Measurements from ENCODE around the gene RERE. TPM values are rescaled to one million over a fixed set of nuclear protein-coding genes. Genes with fewer than 3 reads are reported as not detected.

RERE gene
- total RNA-seq, 4 donors from 2014 or later = 86.4 to 111 (median 103) TPM

GRCh38 chr1:8687039-8687438, 130.4 kb downstream of the RERE start:
- Histone ChIP-seq H3K36me3 (no peaks in the 10 kb centered on the region), H3K27me3 (no peaks in the 10 kb centered on the region), H3K4me1 (peaks cover 0 to 16% (median 8%) of the 10 kb centered on the region in 4 donors), H3K9me3 (peaks cover 0 to 3% (median 0%) of the 10 kb centered on the region in 4 donors), H3K27ac (peak overlapping the region in 3 of 4 donors; percentile 3 to 53 (median 41)), H3K4me3 (no peak overlapping the region)
- no peak for DNase-seq (ENCODE audit: low spot score in 2 of 2)
- TF ChIP-seq EP300 (IDR thresholded peaks at IDR 0.05) (no peak), CTCF (IDR thresholded peaks at IDR 0.05) (no peak), POLR2A (IDR thresholded peaks at IDR 0.05) (no peak)
- WGBS, 2 donors = 11 to 12% methylated on average over 4 of the region's 4 CpGs

GRCh38 chr1:8685463-8685862, 132.0 kb downstream of the RERE start:
- no peaks in the 10 kb centered on the region for H3K27me3 ChIP-seq

GRCh38 chr1:8684590-8684989, 132.8 kb downstream of the RERE start:
- no peak overlapping the region for H3K4me3 ChIP-seq
- H3K27me3 ChIP-seq = no peaks in the 10 kb centered on the region
- TF ChIP-seq EP300 (IDR thresholded peaks at IDR 0.05) = no peak
- no peak for TF ChIP-seq POLR2A (IDR thresholded peaks at IDR 0.05)
- TF ChIP-seq CTCF (IDR thresholded peaks at IDR 0.05) = no peak
- H3K36me3 ChIP-seq = no peaks in the 10 kb centered on the region
- peaks cover 0 to 26% (median 8%) of the 10 kb centered on the region in 4 donors for H3K4me1 ChIP-seq
- 93 to 100% methylated on average over 1 of the region's 1 CpG for WGBS, 2 donors
- no peaks in the 10 kb centered on the region for H3K9me3 ChIP-seq
- no peak for DNase-seq (ENCODE audit: low spot score in 2 of 2)
- H3K27ac ChIP-seq = no peak overlapping the region

More at GRCh38 chr1:8685463-8685862, 132.0 kb downstream of the RERE start:
- Histone ChIP-seq H3K36me3 (no peaks in the 10 kb centered on the region), H3K27ac (no peak overlapping the region), H3K4me1 (peaks cover 0 to 20% (median 8%) of the 10 kb centered on the region in 4 donors), H3K9me3 (peaks cover 0 to 3% (median 0%) of the 10 kb centered on the region in 4 donors), H3K4me3 (no peak overlapping the region)
- DNase-seq (ENCODE audit: low spot score in 2 of 2) = no peak
- 82 to 86% methylated on average over 8 of the region's 8 CpGs for WGBS, 2 donors
- TF ChIP-seq CTCF (IDR thresholded peaks at IDR 0.05) (no peak), POLR2A (IDR thresholded peaks at IDR 0.05) (no peak), EP300 (IDR thresholded peaks at IDR 0.05) (no peak)

GRCh38 chr1:8682573-8682972, 134.9 kb downstream of the RERE start:
- H3K36me3 ChIP-seq = no peaks in the 10 kb centered on the region
- 97% methylated on average over 4 of the region's 4 CpGs for WGBS, 2 donors
- no peak for TF ChIP-seq CTCF (IDR thresholded peaks at IDR 0.05)
- TF ChIP-seq POLR2A (IDR thresholded peaks at IDR 0.05) = no peak
- TF ChIP-seq EP300 (IDR thresholded peaks at IDR 0.05) = no peak
- H3K27me3 ChIP-seq = no peaks in the 10 kb centered on the region
- no peak for DNase-seq (ENCODE audit: low spot score in 2 of 2)
- no peak overlapping the region for H3K27ac ChIP-seq
- H3K4me3 ChIP-seq = no peak overlapping the region
- peaks cover 0 to 33% (median 5%) of the 10 kb centered on the region in 4 donors for H3K4me1 ChIP-seq
- H3K9me3 ChIP-seq = no peaks in the 10 kb centered on the region

- WGBS, 2 donors = 84 to 96% methylated on average over 1 of the region's 1 CpG
- no peak overlapping the region for H3K27ac ChIP-seq
- H3K4me1 ChIP-seq = peaks cover 0 to 26% (median 2%) of the 10 kb centered on the region in 4 donors
Observed at GRCh38 chr1:8681911-8682310, 135.5 kb downstream of the RERE start.

More at GRCh38 chr1:8681911-8682310, 135.5 kb downstream of the RERE start:
- H3K4me3 ChIP-seq = no peak overlapping the region
- H3K36me3 ChIP-seq = no peaks in the 10 kb centered on the region
- no peaks in the 10 kb centered on the region for H3K9me3 ChIP-seq
- H3K27me3 ChIP-seq = no peaks in the 10 kb centered on the region
- no peak for TF ChIP-seq EP300 (IDR thresholded peaks at IDR 0.05)
- DNase-seq (ENCODE audit: low spot score in 2 of 2) = no peak
